H1 (cell line): ENCODE measurements around the gene IRX4. TPM values are rescaled to one million over a fixed set of nuclear protein-coding genes. Genes with fewer than 3 reads are reported as not detected.

Experiments used
- CTCF ChIA-PET: fragments of 300-600 bp; sonication (Branson Sonifier 250); formaldehyde crosslinking; loops from one replicate; lab custom pipeline; 2021; ENCODE audit not compliant: partially characterized antibody; lab: Charles Lee
- POLR2A ChIA-PET: fragments of 300-600 bp; sonication (Branson Sonifier 250); formaldehyde crosslinking; loops from one replicate; lab custom pipeline; 2021; ENCODE audit warnings: inconsistent platforms; ENCODE audit not compliant: partially characterized antibody; lab: Charles Lee
- DNase-seq, 2 experiments: peaks; one replicate each; pipeline versions ENCODE4 v3.0.0 to v3.0.0-alpha.2; 2010 to 2022; ENCODE audit warnings: low spot score in 2 of 2, low read depth in 1 of 2, mixed read lengths in 1 of 2
- FAIRE-seq: peaks from 2 replicates; lab custom pipeline; 2011; peaks lifted over from hg19 to GRCh38; lab: Jason Lieb, UNC
- H2AFZ ChIP-seq: 2 replicates; pipeline ENCODE4 v1.8.1; 2012; ENCODE audit warnings: low read length, inconsistent platforms
- H2AK5ac ChIP-seq: 2 replicates; pipeline ENCODE4 v1.6.1; 2013; ENCODE audit warnings: low read depth, low read length
- H2BK120ac ChIP-seq: replicated peaks from 2 replicates; pipeline ENCODE3; 2013; ENCODE audit warnings: low read depth, low read length, inconsistent platforms
- H2BK12ac ChIP-seq: 2 replicates; pipeline ENCODE4 v1.6.1; 2013; ENCODE audit warnings: low read depth, low read length
- H2BK15ac ChIP-seq: 2 replicates; pipeline ENCODE4 v1.6.1; 2013; ENCODE audit warnings: low read length
- H2BK20ac ChIP-seq: 2 replicates; pipeline ENCODE4 v1.6.1; 2013; ENCODE audit warnings: low read length
- H2BK5ac ChIP-seq: 2 replicates; pipeline ENCODE4 v1.6.1; 2013; ENCODE audit warnings: low read depth, low read length
- H3K14ac ChIP-seq: 2 replicates; pipeline ENCODE4 v1.6.1; 2013; ENCODE audit warnings: inconsistent platforms; ENCODE audit not compliant: insufficient read length
- H3K18ac ChIP-seq: 2 replicates; pipeline ENCODE4 v1.6.1; 2013; ENCODE audit warnings: low read length; ENCODE audit errors: extremely low read depth
- H3K23ac ChIP-seq: 2 replicates; pipeline ENCODE4 v1.6.1; 2013; ENCODE audit warnings: inconsistent platforms; ENCODE audit not compliant: insufficient read length
- H3K23me2 ChIP-seq: 2 replicates; pipeline ENCODE4 v1.6.1; 2013; ENCODE audit warnings: low read depth, low read length
- H3K27ac ChIP-seq: 2 replicates; pipeline ENCODE4 v1.6.1; 2011; ENCODE audit warnings: low read depth, low read length, inconsistent platforms
- H3K27me3 ChIP-seq, 4 experiments: replicated peaks in 1 of 4; 1 replicate in 1 of 4; 2 replicates in 3 of 4; pipeline versions ENCODE4 v1.6.1 to v1.8.1; 2011 to 2013; ENCODE audit warnings: low read length in 3 of 4, mild to moderate bottlenecking in 3 of 4, inconsistent platforms in 2 of 4, mixed read lengths in 2 of 4, moderate library complexity in 1 of 4; ENCODE audit not compliant: control insufficient read depth in 3 of 4, insufficient read depth in 3 of 4; ENCODE audit errors: extremely low read depth in 1 of 4
- H3K36me3 ChIP-seq, 4 experiments: 2 replicates each; pipeline versions ENCODE4 v1.6.1 to v1.8.1; 2011 to 2013; ENCODE audit warnings: mild to moderate bottlenecking in 4 of 4, low read length in 3 of 4, moderate library complexity in 2 of 4, control low read depth in 1 of 4, inconsistent platforms in 1 of 4; ENCODE audit not compliant: insufficient read depth in 4 of 4, control insufficient read depth in 2 of 4
- H3K4ac ChIP-seq: replicated peaks from 2 replicates; pipeline ENCODE3; 2013; ENCODE audit warnings: low read length, low read depth, mixed read lengths, inconsistent platforms; ENCODE audit not compliant: insufficient read length
- H3K4me1 ChIP-seq, 4 experiments: replicated peaks in 1 of 4; 1 replicate in 1 of 4; 2 replicates in 3 of 4; pipeline versions ENCODE4 v1.6.1 to v1.8.1; 2011 to 2013; ENCODE audit warnings: low read length in 3 of 4, inconsistent platforms in 2 of 4, mixed read lengths in 1 of 4; ENCODE audit not compliant: insufficient read depth in 4 of 4, control insufficient read depth in 3 of 4
- H3K4me2 ChIP-seq, 2 experiments: 2 replicates each; pipeline versions ENCODE4 v1.6.1 to v1.8.1; 2011 to 2013; ENCODE audit warnings: low read depth in 2 of 2, low read length in 2 of 2, control low read depth in 1 of 2, inconsistent platforms in 1 of 2, mild to moderate bottlenecking in 1 of 2; ENCODE audit not compliant: insufficient read depth in 1 of 2
- H3K4me3 ChIP-seq, 4 experiments: fragments of 200-600, 300-600 bp in 1 of 4; sonication (generic), shearing (Covaris generic), sonication (Bioruptor Twin) in 1 of 4; 2 replicates each; pipeline versions ENCODE4 v1.5.1 to v1.8.1; 2011 to 2016; ENCODE audit warnings: low read length in 4 of 4, low read depth in 3 of 4, control low read depth in 2 of 4, inconsistent platforms in 2 of 4, mild to moderate bottlenecking in 2 of 4, mixed read lengths in 1 of 4, moderate library complexity in 1 of 4; ENCODE audit not compliant: insufficient read depth in 2 of 4; ENCODE audit errors: extremely low read depth in 1 of 4
- H3K56ac ChIP-seq: replicated peaks from 2 replicates; pipeline ENCODE3; 2013; ENCODE audit warnings: low read depth, mild to moderate bottlenecking, mixed read lengths, low read length, inconsistent platforms; ENCODE audit not compliant: insufficient read length
- H3K79me1 ChIP-seq: 2 replicates; pipeline ENCODE4 v1.6.1; 2013; ENCODE audit warnings: low read depth, low read length, control low read depth
- H3K79me2 ChIP-seq, 2 experiments: 2 replicates each; pipeline versions ENCODE4 v1.6.1 to v1.8.1; 2012 to 2013; ENCODE audit warnings: low read length in 2 of 2, mild to moderate bottlenecking in 2 of 2, inconsistent platforms in 1 of 2; ENCODE audit not compliant: insufficient read depth in 2 of 2, control insufficient read depth in 1 of 2
- H3K9ac ChIP-seq, 4 experiments: replicated peaks in 1 of 4; 1 replicate in 1 of 4; 2 replicates in 3 of 4; pipeline versions ENCODE4 v1.6.1 to v1.8.1; 2011 to 2013; ENCODE audit warnings: low read depth in 3 of 4, low read length in 3 of 4, control low read depth in 2 of 4, mild to moderate bottlenecking in 2 of 4, moderate library complexity in 2 of 4, inconsistent platforms in 1 of 4; ENCODE audit errors: extremely low read depth in 1 of 4
- H3K9me3 ChIP-seq, 2 experiments: 2 replicates each; pipeline versions ENCODE4 v1.6.1 to v1.8.1; 2012 to 2013; ENCODE audit warnings: mild to moderate bottlenecking in 2 of 2, moderate library complexity in 2 of 2, control low read depth in 1 of 2, inconsistent platforms in 1 of 2, low read depth in 1 of 2, low read length in 1 of 2, mixed read lengths in 1 of 2; ENCODE audit not compliant: insufficient read depth in 2 of 2
- H4K20me1 ChIP-seq, 2 experiments: replicated peaks in 1 of 2; 2 replicates each; pipeline versions ENCODE3 to v1.8.1; 2011 to 2013; ENCODE audit warnings: inconsistent platforms in 2 of 2, low read length in 2 of 2, mild to moderate bottlenecking in 1 of 2; ENCODE audit not compliant: insufficient read depth in 2 of 2, control insufficient read depth in 1 of 2
- H4K5ac ChIP-seq: 2 replicates; pipeline ENCODE4 v1.6.1; 2013; ENCODE audit warnings: low read length, low read depth, mixed read lengths, inconsistent platforms; ENCODE audit not compliant: insufficient read length
- H4K8ac ChIP-seq: 2 replicates; pipeline ENCODE4 v1.8.0; 2013; ENCODE audit warnings: mild to moderate bottlenecking, moderate library complexity, low read length, inconsistent platforms; ENCODE audit not compliant: insufficient read depth; ENCODE audit errors: extremely low read depth
- H4K91ac ChIP-seq: replicated peaks from 2 replicates; pipeline ENCODE3; 2013; ENCODE audit warnings: low read length, mixed read lengths, inconsistent platforms; ENCODE audit not compliant: insufficient read length
- E2F6 ChIP-seq: IDR thresholded peaks from 2 replicates; pipeline ENCODE4 v1.6.1; 2012; ENCODE audit warnings: inconsistent platforms
- GTF2F1 ChIP-seq: IDR thresholded peaks from 2 replicates; pipeline ENCODE4 v1.6.1; 2012; ENCODE audit warnings: low read depth, low read length, improper control_type of control experiment, borderline replicate concordance
- HDAC6 ChIP-seq: IDR thresholded peaks from one replicate; pipeline ENCODE4 v1.7.1; 2012; ENCODE audit warnings: low read depth, mild to moderate bottlenecking, inconsistent platforms, low read length, moderate library complexity
- KDM4A ChIP-seq: IDR thresholded peaks from one replicate; pipeline ENCODE4 v1.7.1; 2012; ENCODE audit warnings: low read depth, mild to moderate bottlenecking, moderate library complexity, low read length, inconsistent platforms; ENCODE audit not compliant: severe bottlenecking
- MAFK ChIP-seq: IDR thresholded peaks from 2 replicates; pipeline ENCODE4 v1.6.1; 2012; ENCODE audit warnings: low read depth, mild to moderate bottlenecking, improper control_type of control experiment, low read length
- POLR2AphosphoS5 ChIP-seq: IDR thresholded peaks from 2 replicates; pipeline ENCODE4 v1.6.1; 2011; ENCODE audit warnings: low read depth, low read length
- SP4 ChIP-seq: IDR thresholded peaks from 2 replicates; pipeline ENCODE4 v1.6.1; 2012; ENCODE audit warnings: low read length, inconsistent platforms
- TBP ChIP-seq: IDR thresholded peaks from 2 replicates; pipeline ENCODE4 v1.6.1; 2011; ENCODE audit warnings: low read depth, low read length, improper control_type of control experiment
- USF2 ChIP-seq: IDR thresholded peaks from 2 replicates; pipeline ENCODE4 v1.6.1; 2011; ENCODE audit warnings: low read length, improper control_type of control experiment
- WGBS, 2 experiments: shearing (Covaris generic) in 1 of 2; methylation state at CpG; one replicate each; pipeline versions ENCODE4 v1.1.6 to v1.1.7; 2013 to 2015; ENCODE audit warnings: low lambda C conversion rate in 2 of 2, mixed read lengths in 2 of 2, inconsistent platforms in 1 of 2, low coverage in 1 of 2, missing lambda C conversion rate in 1 of 2; ENCODE audit not compliant: insufficient replicate concordance in 2 of 2, insufficient coverage in 1 of 2, insufficient read length in 1 of 2; ENCODE audit errors: extremely low coverage in 1 of 2, missing lambda C conversion rate in 1 of 2; 5-methylcytosine and 5-hydroxymethylcytosine counted together
- polyA plus RNA-seq, 7 experiments: library from polyadenylated mRNA; depleted of rRNA in 3 of 7; stranded (reverse) in 5 of 7; unstranded in 2 of 7; fragments of >200 nt in 5 of 7; fragments of 200-250 nt in 2 of 7; gene quantifications; 1 replicate in 5 of 7; 2 replicates in 1 of 7; 4 replicates in 1 of 7; pipeline versions ENCODE4 v1.2.1 to v1.2.3, GENCODE V29; 2011 to 2013; ENCODE audit warnings: missing spikeins in 2 of 7, mixed read lengths in 2 of 7
- total RNA-seq: library from RNA; stranded (reverse); fragmentation: NEBNext Ultra II Directional; extraction: Animal tissue kit (Norgen Biotek cat#: 25700); gene quantifications from 2 replicates; pipeline ENCODE4 v1.2.1, GENCODE V29; 2021

IRX4 gene
- total and polyA plus RNA-seq, 2 of the 8 experiments (the other 6 are each of a cell fraction or from before 2014, with no cell fraction given), result 0.45 to 1.2 TPM

- Histone ChIP-seq H3K9me3 (peaks cover 0 to 2% of the 10 kb centered on the region in 2 experiments; a peak in 1 of 4 replicates), H2BK120ac (no peak overlapping the region), H2BK20ac (no peak overlapping the region), H2BK12ac (no peak overlapping the region), H3K23ac (no peak overlapping the region), H3K4me3 (no peak overlapping the region), H3K56ac (no peak overlapping the region), H2AK5ac (no peak overlapping the region), H3K23me2 (no peaks in the 10 kb centered on the region; the same call in 1 of the 2 replicates), H4K20me1 (no peaks in the 10 kb centered on the region), H3K27ac (no peak overlapping the region), H3K4me1 (no peaks in the 10 kb centered on the region; a peak in 2 of 7 replicates), H4K8ac (no peak overlapping the region), H3K79me1 (no peaks in the 10 kb centered on the region), H3K9ac (no peak overlapping the region), H3K18ac (no peak overlapping the region), H2BK15ac (no peak overlapping the region), H2AFZ (no peak overlapping the region), H3K4me2 (no peak overlapping the region), H3K14ac (no peak overlapping the region), H3K36me3 (no peaks in the 10 kb centered on the region), H3K4ac (no peak overlapping the region), H2BK5ac (no peak overlapping the region), H4K91ac (no peak overlapping the region), H3K79me2 (no peaks in the 10 kb centered on the region), H4K5ac (no peak overlapping the region), H3K27me3 (no peaks in the 10 kb centered on the region; a peak in 1 of 7 replicates)
- no peak for TF ChIP-seq SP4
- no peak for TF ChIP-seq HDAC6
- no peak for TF ChIP-seq TBP
- no peak for TF ChIP-seq E2F6
- no peak for TF ChIP-seq POLR2AphosphoS5
- TF ChIP-seq KDM4A, result no peak
- no peak for TF ChIP-seq USF2
- TF ChIP-seq MAFK, result no peak
- TF ChIP-seq GTF2F1, result no peak
- ChIA-PET POLR2A (no interaction called here), CTCF (interaction anchor here (1.3 kb wide), 1 partner anchor 20 kb away, joined by 4 read pairs; no protein-coding TSS in a partner anchor)
- FAIRE-seq (no peak), DNase-seq (no peak)
- WGBS, 2 experiments, result 82% methylated on average over 11 of the region's 11 CpGs; no CpG with 5 or more reads in 1 of the 2 experiments
Observed at GRCh38 chr5:1897386-1897785, 14.7 kb upstream of the IRX4 start.
